Measurements from ENCODE around the gene EXTL1. TPM values are rescaled to one million over a fixed set of nuclear protein-coding genes. Genes with fewer than 3 reads are reported as not detected.
A peak's percentile ranks its signal among the peaks of the same experiment; 100 is the strongest.

The EXTL1 gene
- total RNA-seq, 2 donors from 2014 or later, result 1.6 TPM; not detected in 1

GRCh38 chr1:26016953-26017545 is 4.5 kb upstream of the EXTL1 start:
- H3K4me3 ChIP-seq, result no peak overlapping the region
- H3K27me3 ChIP-seq (replicated peaks; ENCODE audit: insufficient read depth), result no peaks in the 10 kb centered on the region
- no peak for DNase-seq (ENCODE audit: low spot score)
- ATAC-seq (ENCODE audit: insufficient number of reproducible peaks, low FRiP score, low read depth), result no peak
- no peak for TF ChIP-seq CTCF (IDR thresholded peaks at IDR 0.05)
- no peaks in the 10 kb centered on the region for H3K36me3 ChIP-seq
- no peak overlapping the region for H3K27ac ChIP-seq
- peaks cover 6 to 23% of the 10 kb centered on the region in 2 donors for H3K4me1 ChIP-seq (ENCODE audit: control insufficient read depth in 1 of 2, low read depth in 2 of 2)
- no peaks in the 10 kb centered on the region for H3K9me3 ChIP-seq

- DNase-seq (ENCODE audit: low spot score), result no peak
- Histone ChIP-seq H3K4me1 (ENCODE audit: control insufficient read depth in 1 of 2, low read depth in 2 of 2) (peaks cover 6 to 28% of the 10 kb centered on the region in 2 donors), H3K27ac (no peak overlapping the region), H3K27me3 (replicated peaks; ENCODE audit: insufficient read depth) (no peaks in the 10 kb centered on the region), H3K36me3 (no peaks in the 10 kb centered on the region), H3K4me3 (no peak overlapping the region), H3K9me3 (no peaks in the 10 kb centered on the region)
- no peak for TF ChIP-seq CTCF (IDR thresholded peaks at IDR 0.05)
- ATAC-seq (ENCODE audit: insufficient number of reproducible peaks, low FRiP score, low read depth), result no peak
Observed at GRCh38 chr1:26017606-26018005, 4.0 kb upstream of the EXTL1 start.

- Histone ChIP-seq H3K4me1 (ENCODE audit: control insufficient read depth in 1 of 2, low read depth in 2 of 2) (peaks cover 6 to 30% of the 10 kb centered on the region in 2 donors), H3K27me3 (replicated peaks; ENCODE audit: insufficient read depth) (no peaks in the 10 kb centered on the region), H3K36me3 (no peaks in the 10 kb centered on the region), H3K27ac (no peak overlapping the region), H3K9me3 (no peaks in the 10 kb centered on the region), H3K4me3 (no peak overlapping the region)
- DNase-seq (ENCODE audit: low spot score) (no peak), ATAC-seq (ENCODE audit: insufficient number of reproducible peaks, low FRiP score, low read depth) (no peak)
- TF ChIP-seq CTCF (IDR thresholded peaks at IDR 0.05), result no peak
Observed at GRCh38 chr1:26019641-26020315, 1.8 kb upstream of the EXTL1 start.

GRCh38 chr1:26020330-26020768 is 1.2 kb upstream of the EXTL1 start:
- H3K4me3 ChIP-seq, result no peak overlapping the region
- no peaks in the 10 kb centered on the region for H3K36me3 ChIP-seq
- no peak for TF ChIP-seq CTCF (IDR thresholded peaks at IDR 0.05)
- H3K9me3 ChIP-seq, result no peaks in the 10 kb centered on the region
- ATAC-seq (ENCODE audit: insufficient number of reproducible peaks, low FRiP score, low read depth) (no peak), DNase-seq (ENCODE audit: low spot score) (no peak)
- no peaks in the 10 kb centered on the region for H3K27me3 ChIP-seq (replicated peaks; ENCODE audit: insufficient read depth)
- peaks cover 6 to 30% of the 10 kb centered on the region in 2 donors for H3K4me1 ChIP-seq (ENCODE audit: control insufficient read depth in 1 of 2, low read depth in 2 of 2)
- H3K27ac ChIP-seq, result no peak overlapping the region

GRCh38 chr1:26020941-26021646 is 481 bp upstream of the EXTL1 start:
- H3K4me3 ChIP-seq, result peak overlapping the region; percentile 42
- H3K36me3 ChIP-seq, result no peaks in the 10 kb centered on the region
- H3K4me1 ChIP-seq (ENCODE audit: control insufficient read depth in 1 of 2, low read depth in 2 of 2), result peaks cover 6 to 30% of the 10 kb centered on the region in 2 donors
- H3K27ac ChIP-seq, result no peak overlapping the region
- TF ChIP-seq CTCF (IDR thresholded peaks at IDR 0.05), result no peak
- H3K27me3 ChIP-seq (replicated peaks; ENCODE audit: insufficient read depth), result no peaks in the 10 kb centered on the region
- DNase-seq (ENCODE audit: low spot score) (no peak), ATAC-seq (ENCODE audit: insufficient number of reproducible peaks, low FRiP score, low read depth) (no peak)
- no peaks in the 10 kb centered on the region for H3K9me3 ChIP-seq
